HepG2 (cell line): ENCODE results near the gene AP1M1. TPM values are rescaled to one million over a fixed set of nuclear protein-coding genes. Genes with fewer than 3 reads are reported as not detected.

Experiments
- AKAP8 ChIP-seq: sonication (generic); formaldehyde crosslinking; IDR thresholded peaks from 2 replicates; pipeline ENCODE4 v1.5.1; 2020; ENCODE audit warnings: mild to moderate bottlenecking, missing genetic modification reagents
- HNF1A ChIP-seq, 2 experiments: sonication (generic) in 1 of 2; formaldehyde crosslinking in 1 of 2; IDR thresholded peaks; 2 replicates each; pipeline versions ENCODE4 v1.4.0 to v1.6.1; 2016 to 2020; ENCODE audit warnings: borderline replicate concordance in 1 of 2, low read depth in 1 of 2, mild to moderate bottlenecking in 1 of 2, missing genetic modification reagents in 1 of 2
- RFXAP ChIP-seq: sonication (generic); formaldehyde crosslinking; IDR thresholded peaks from 2 replicates; pipeline ENCODE4 v1.4.0; 2020; ENCODE audit warnings: missing genetic modification reagents, borderline replicate concordance
- ZNF253 ChIP-seq: sonication (generic); formaldehyde crosslinking; IDR thresholded peaks from 2 replicates; pipeline ENCODE4 v1.8.0; 2022; ENCODE audit warnings: mild to moderate bottlenecking, missing genetic modification reagents, borderline replicate concordance
- ZNF549 ChIP-seq: sonication (generic); formaldehyde crosslinking; IDR thresholded peaks from 2 replicates; pipeline ENCODE4 v1.5.0; 2020; ENCODE audit warnings: missing genetic modification reagents
- ZNF710 ChIP-seq: sonication (generic); formaldehyde crosslinking; IDR thresholded peaks from 2 replicates; pipeline ENCODE4 v1.5.0; 2020; ENCODE audit warnings: mild to moderate bottlenecking, missing genetic modification reagents, borderline replicate concordance
- ZNF781 ChIP-seq: sonication (generic); formaldehyde crosslinking; IDR thresholded peaks from 2 replicates; pipeline ENCODE4 v1.5.1; 2020; ENCODE audit warnings: borderline replicate concordance, mild to moderate bottlenecking, missing genetic modification reagents; ENCODE audit errors: not compliant biosample characterization
- ZSCAN22 ChIP-seq: sonication (generic); formaldehyde crosslinking; IDR thresholded peaks from 2 replicates; pipeline ENCODE4 v1.4.0; 2020; ENCODE audit warnings: mild to moderate bottlenecking, missing genetic modification reagents
- polyA plus RNA-seq, 8 experiments: library from polyadenylated mRNA; depleted of rRNA in 3 of 8; stranded (reverse) in 7 of 8; unstranded in 1 of 8; fragments of >200 nt; fragmentation: Illumina TruSeq in 4 of 8; extraction: Trizol in 4 of 8; gene quantifications; 2 replicates each; pipeline versions ENCODE4 v1.2.1 to v1.2.3, GENCODE V29; 2011 to 2016; ENCODE audit warnings: low read depth in 4 of 8, missing spikeins in 1 of 8, mixed read lengths in 1 of 8; ENCODE audit not compliant: insufficient read depth in 1 of 8
- total RNA-seq, 5 experiments: library from RNA; depleted of rRNA; stranded (reverse); fragments of >200 nt; fragmentation: Illumina TruSeq; extraction: Trizol; gene quantifications; 2 replicates each; pipeline ENCODE4 v1.2.3, GENCODE V29; 2016; ENCODE audit warnings: low read depth in 1 of 5

Gene AP1M1
- total and polyA plus RNA-seq, 2 of the 13 experiments (the other 11 are each of a cell fraction or from before 2014, with no cell fraction given) = 34.4 to 46.1 TPM

DNA sequence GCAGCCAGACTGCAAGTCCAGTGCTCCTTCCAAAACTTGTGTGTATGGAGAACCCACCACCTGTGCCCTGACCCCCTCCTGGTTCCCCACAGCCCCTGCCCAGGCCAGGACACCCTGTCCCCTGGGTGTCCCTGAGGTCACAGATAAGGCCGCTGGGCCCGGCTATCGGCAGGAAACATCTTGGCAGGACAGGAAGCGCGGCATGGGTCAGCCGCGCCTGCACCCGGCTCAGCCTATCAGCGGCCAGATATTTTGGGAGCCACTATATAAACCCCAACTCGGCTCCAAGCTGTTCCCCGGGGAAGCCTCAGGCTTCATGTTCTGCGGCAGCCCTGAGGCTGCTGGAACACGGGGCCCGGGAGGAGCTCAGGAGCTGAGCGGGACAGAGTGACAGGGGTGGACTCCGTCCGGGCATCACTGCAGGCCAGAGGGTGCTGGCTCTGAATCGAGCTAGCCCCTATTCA is 60.8 kb downstream of the AP1M1 start (continued):
- no peak for TF ChIP-seq HNF1A (IDR thresholded peaks at IDR 0.05; ENCODE audit: low read depth)
- TF ChIP-seq HNF1A (CRISPR knock-in tag; IDR thresholded peaks at IDR 0.05; ENCODE audit: borderline replicate concordance) = no peak
- no peak for TF ChIP-seq ZNF781 (CRISPR knock-in tag)
- TF ChIP-seq AKAP8 (CRISPR knock-in tag) = no peak
- no peak for TF ChIP-seq RFXAP
- TF ChIP-seq ZNF253 (CRISPR knock-in tag) = no peak
- no peak for TF ChIP-seq ZNF710 (CRISPR knock-in tag)
- TF ChIP-seq ZSCAN22 (CRISPR knock-in tag) = no peak
- TF ChIP-seq ZNF549 (CRISPR knock-in tag) = no peak
